MM.1S (cell line): ENCODE results near the gene GFER.

Experiments
- DNase-seq: peaks from one replicate; pipeline ENCODE4 v3.0.0-alpha.2; 2015
- H2AFZ ChIP-seq: fragments of 300-600 bp; sonication (generic); 2 replicates; pipeline ENCODE4 v1.6.0; 2016; ENCODE audit warnings: antibody characterized with exemption, low read length
- H3F3A ChIP-seq: fragments of 300-600 bp; sonication (generic); 2 replicates; pipeline ENCODE4 v1.6.1; 2016; ENCODE audit warnings: mild to moderate bottlenecking, antibody characterized with exemption, low read length, moderate library complexity, mixed read lengths; ENCODE audit not compliant: insufficient read depth
- H3K27ac ChIP-seq: fragments of 300-600 bp; sonication (generic); 2 replicates; pipeline ENCODE4 v1.5.1; 2016; ENCODE audit warnings: mild to moderate bottlenecking, low read length
- H3K27me3 ChIP-seq: fragments of 300-600 bp; sonication (generic); replicated peaks from 2 replicates; pipeline ENCODE4 v1.6.0; 2016; ENCODE audit warnings: low read length; ENCODE audit not compliant: insufficient read depth
- H3K36me3 ChIP-seq: fragments of 300-600 bp; sonication (generic); replicated peaks from 2 replicates; pipeline ENCODE4 v1.6.1; 2016; ENCODE audit warnings: mild to moderate bottlenecking, low read length, mixed read lengths; ENCODE audit not compliant: insufficient read depth
- H3K4me1 ChIP-seq: fragments of 300-600 bp; sonication (generic); 2 replicates; pipeline ENCODE4 v1.6.1; 2016; ENCODE audit warnings: low read length, mixed read lengths
- H3K4me2 ChIP-seq: fragments of 300-600 bp; sonication (generic); 2 replicates; pipeline ENCODE4 v1.6.0; 2016; ENCODE audit warnings: low read depth, low read length
- H3K4me3 ChIP-seq: fragments of 300-600 bp; sonication (generic); 2 replicates; pipeline ENCODE4 v1.5.1; 2016; ENCODE audit warnings: low read length, mixed read lengths
- H3K79me2 ChIP-seq: fragments of 300-600 bp; sonication (generic); 2 replicates; pipeline ENCODE4 v1.6.1; 2016; ENCODE audit warnings: mixed run types, low read length, mixed read lengths
- H3K9ac ChIP-seq: fragments of 300-600 bp; sonication (generic); 2 replicates; pipeline ENCODE4 v1.6.1; 2016; ENCODE audit warnings: low read length, mixed read lengths
- H3K9me2 ChIP-seq: fragments of 300-600 bp; sonication (generic); replicated peaks from 2 replicates; pipeline ENCODE4 v1.6.1; 2016; ENCODE audit warnings: mild to moderate bottlenecking, low read length, mixed read lengths; ENCODE audit not compliant: insufficient read depth
- H3K9me3 ChIP-seq: fragments of 300-600 bp; sonication (generic); replicated peaks from 2 replicates; pipeline ENCODE4 v1.6.1; 2016; ENCODE audit warnings: mild to moderate bottlenecking, low read length, mixed read lengths; ENCODE audit not compliant: insufficient read depth
- H4K20me1 ChIP-seq: fragments of 300-600 bp; sonication (generic); 2 replicates; pipeline ENCODE4 v1.6.1; 2016; ENCODE audit warnings: mild to moderate bottlenecking, low read length, moderate library complexity, mixed read lengths; ENCODE audit not compliant: insufficient read depth
- CTCF ChIP-seq: fragments of 300-600 bp; sonication (generic); IDR thresholded peaks from 2 replicates; pipeline ENCODE4 v1.5.1; 2016; ENCODE audit warnings: antibody characterized with exemption, low read length, mixed read lengths
- EZH2 ChIP-seq: fragments of 300-600 bp; sonication (generic); optimal IDR thresholded peaks from 2 replicates; pipeline ENCODE3; 2017; ENCODE audit warnings: low read depth, mild to moderate bottlenecking, antibody characterized with exemption, low read length, mixed read lengths
- EZH2phosphoT487 ChIP-seq: fragments of 300-600 bp; sonication (generic); IDR thresholded peaks from 2 replicates; pipeline ENCODE4 v1.6.1; 2018; ENCODE audit warnings: antibody characterized with exemption, low read length

The GFER gene

GRCh38 chr16:1947369-1947670 is 36.7 kb upstream of the GFER start:
- Histone ChIP-seq H3F3A (no peaks in the 10 kb centered on the region), H3K79me2 (peaks cover 4% of the 10 kb centered on the region), H3K36me3 (no peaks in the 10 kb centered on the region), H3K27ac (no peak overlapping the region), H3K9me2 (no peaks in the 10 kb centered on the region), H2AFZ (no peak overlapping the region), H3K9ac (no peak overlapping the region), H4K20me1 (no peaks in the 10 kb centered on the region), H3K4me2 (no peak overlapping the region), H3K27me3 (peaks cover 6% of the 10 kb centered on the region; the same call in 1 of the 2 replicates), H3K4me1 (no peaks in the 10 kb centered on the region), H3K9me3 (no peaks in the 10 kb centered on the region), H3K4me3 (no peak overlapping the region)
- no peak for TF ChIP-seq EZH2phosphoT487
- TF ChIP-seq CTCF: no peak
- no peak for TF ChIP-seq EZH2
- no peak for DNase-seq

DNA sequence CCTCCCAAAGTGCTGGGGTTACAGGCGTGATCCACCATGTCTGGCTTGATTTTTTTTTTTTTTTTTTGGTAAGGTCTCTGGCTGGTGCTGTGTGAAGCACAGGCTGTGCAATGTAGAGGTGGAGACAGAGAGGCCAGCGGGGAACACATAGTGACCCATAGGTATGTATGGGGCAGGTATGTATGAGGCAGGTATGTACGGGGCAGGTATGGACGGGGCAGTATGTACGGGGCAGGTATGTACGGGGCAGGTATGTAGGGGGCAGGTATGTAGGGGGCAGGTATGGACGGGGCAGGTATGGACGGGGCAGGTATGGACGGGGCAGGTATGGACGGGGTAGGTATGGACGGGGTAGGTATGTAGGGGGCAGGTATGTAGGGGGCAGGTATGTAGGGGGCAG is 34.5 kb upstream of the GFER start:
- Histone ChIP-seq H3K79me2 (no peaks in the 10 kb centered on the region), H3K36me3 (no peaks in the 10 kb centered on the region), H4K20me1 (no peaks in the 10 kb centered on the region), H3K9ac (no peak overlapping the region), H2AFZ (no peak overlapping the region), H3K9me2 (no peaks in the 10 kb centered on the region), H3K27ac (no peak overlapping the region), H3K4me3 (no peak overlapping the region), H3K4me1 (no peaks in the 10 kb centered on the region), H3K9me3 (no peaks in the 10 kb centered on the region), H3F3A (no peaks in the 10 kb centered on the region), H3K27me3 (peaks cover 13% of the 10 kb centered on the region), H3K4me2 (no peak overlapping the region)
- TF ChIP-seq EZH2 (no peak), CTCF (no peak), EZH2phosphoT487 (no peak)
- DNase-seq: no peak

- DNase-seq: no peak
- TF ChIP-seq EZH2phosphoT487 (no peak), EZH2 (no peak), CTCF (no peak)
- no peaks in the 10 kb centered on the region for H3F3A ChIP-seq
- H3K36me3 ChIP-seq: no peaks in the 10 kb centered on the region
- no peaks in the 10 kb centered on the region for H4K20me1 ChIP-seq
- H3K27ac ChIP-seq: no peak overlapping the region
- H3K4me1 ChIP-seq: no peaks in the 10 kb centered on the region
- H3K4me2 ChIP-seq: no peak overlapping the region
- no peak overlapping the region for H3K9ac ChIP-seq
- no peaks in the 10 kb centered on the region for H3K9me3 ChIP-seq
- no peaks in the 10 kb centered on the region for H3K9me2 ChIP-seq
- H2AFZ ChIP-seq: no peak overlapping the region
- H3K79me2 ChIP-seq: no peaks in the 10 kb centered on the region
- H3K4me3 ChIP-seq: no peak overlapping the region
- H3K27me3 ChIP-seq: peaks cover 19% of the 10 kb centered on the region
These were observed 33.9 kb upstream of the GFER start for GRCh38 chr16:1950047-1950446.

DNA sequence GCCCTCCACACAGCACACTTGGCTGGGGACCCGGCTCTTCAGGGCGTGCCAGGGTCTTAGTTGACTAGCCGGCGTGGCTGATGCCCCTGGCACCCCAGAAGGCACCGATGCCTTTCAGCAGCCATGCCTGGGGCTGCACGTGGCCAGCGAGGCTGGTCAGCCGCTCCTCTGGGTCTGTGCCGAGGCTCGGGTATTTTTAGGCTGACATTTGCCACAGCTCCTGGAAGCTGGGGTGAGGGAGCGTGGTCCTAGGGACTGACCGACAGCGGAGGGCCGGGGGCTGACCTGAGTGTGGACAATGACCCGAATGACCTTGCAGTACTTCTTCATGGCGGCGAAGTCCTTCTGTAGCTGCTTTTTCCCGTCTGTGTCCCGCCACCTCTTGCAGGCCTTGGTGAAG is 33.4 kb upstream of the GFER start:
- no peaks in the 10 kb centered on the region for H3F3A ChIP-seq
- no peak overlapping the region for H3K9ac ChIP-seq
- no peak overlapping the region for H2AFZ ChIP-seq
- no peak for TF ChIP-seq EZH2phosphoT487
- TF ChIP-seq EZH2: no peak
- TF ChIP-seq CTCF: no peak
- no peaks in the 10 kb centered on the region for H3K9me3 ChIP-seq
- H3K27ac ChIP-seq: no peak overlapping the region
- no peak overlapping the region for H3K4me3 ChIP-seq
- no peaks in the 10 kb centered on the region for H4K20me1 ChIP-seq
- H3K27me3 ChIP-seq: peaks cover 21% of the 10 kb centered on the region
- H3K79me2 ChIP-seq: no peaks in the 10 kb centered on the region
- no peak for DNase-seq
- no peaks in the 10 kb centered on the region for H3K36me3 ChIP-seq
- no peaks in the 10 kb centered on the region for H3K4me1 ChIP-seq
- no peak overlapping the region for H3K4me2 ChIP-seq
- H3K9me2 ChIP-seq: no peaks in the 10 kb centered on the region
